Body of pancreas (tissue), 4 donors: ENCODE measurements around the gene CDKL4. TPM values are rescaled to one million over a fixed set of nuclear protein-coding genes. Genes with fewer than 3 reads are reported as not detected.

Source experiments
- ATAC-seq: fragments of 150-250 bp; one replicate; pipeline ENCODE4 v1.9.1; 2016
- DNase-seq, 4 donors: peaks; one replicate each; pipeline ENCODE4 v3.0.0-alpha.2; 2019
- H3K27ac ChIP-seq, 4 donors: fragments of 200-600 bp; sonication (generic); 1 replicate in 3 of 4; 2 replicates in 1 of 4; pipeline versions ENCODE4 v1.5.1 to v1.6.1; 2016 to 2019; ENCODE audit warnings: mild to moderate bottlenecking in 1 of 4, mixed read lengths in 1 of 4, moderate library complexity in 1 of 4
- H3K27me3 ChIP-seq, 2 donors: fragments of 200-600 bp; sonication (generic); one replicate each; pipeline ENCODE4 v1.6.0; 2016; ENCODE audit warnings: mild to moderate bottlenecking in 1 of 2
- H3K36me3 ChIP-seq, 2 donors: fragments of 200-600 bp; sonication (generic); replicated peaks in 1 of 2; 2 replicates each; pipeline ENCODE4 v1.5.1; 2016; ENCODE audit warnings: low read depth in 2 of 2; ENCODE audit not compliant: insufficient read depth in 1 of 2
- H3K4me1 ChIP-seq: fragments of 200-600 bp; sonication (generic); one replicate; pipeline ENCODE4 v1.6.0; 2016
- H3K4me3 ChIP-seq, 2 donors: fragments of 200-600 bp; sonication (generic); 1 replicate in 1 of 2; 2 replicates in 1 of 2; pipeline ENCODE4 v1.5.1; 2016 to 2019
- H3K9me3 ChIP-seq, 3 donors: fragments of 200-600 bp; sonication (generic); 1 replicate in 2 of 3; 2 replicates in 1 of 3; pipeline ENCODE4 v1.5.1; 2016
- CTCF ChIP-seq, 7 experiments: fragments of 450-650 bp in 4 of 7; fragments of 200-600 bp in 3 of 7; sonication (generic) in 3 of 7; IDR thresholded peaks; one replicate each; pipeline ENCODE4 v1.5.1; 2016 to 2019; ENCODE audit warnings: antibody characterized with exemption in 7 of 7
- POLR2A ChIP-seq, 3 donors: fragments of 450-650 bp; IDR thresholded peaks; one replicate each; pipeline ENCODE4 v1.6.1; 2016; ENCODE audit warnings: antibody characterized with exemption in 3 of 3, mild to moderate bottlenecking in 2 of 3
- WGBS, 2 donors: methylation state at CpG; one replicate each; pipeline ENCODE4 v1.1.5; 2017; 5-methylcytosine and 5-hydroxymethylcytosine counted together
- intact Hi-C: fragments of 100-400 bp; cut with DNase I; formaldehyde crosslinking; loops from one replicate; pipeline ENCODE4 v1.15.1; 2023
- total RNA-seq, 2 donors: library from RNA; depleted of rRNA; stranded (reverse); fragments of >200 nt; gene quantifications; one replicate each; pipeline ENCODE4 v1.1.0, GENCODE V29; 2016

Gene CDKL4
- total RNA-seq, 2 donors from 2014 or later = 0.52 to 0.99 TPM

GRCh38 chr2:39146630-39147029, 97.1 kb downstream of the CDKL4 start:
- intact Hi-C loops = no loop called here
- Histone ChIP-seq H3K4me1 (no peaks in the 10 kb centered on the region), H3K9me3 (no peaks in the 10 kb centered on the region), H3K36me3 (no peaks in the 10 kb centered on the region), H3K27me3 (no peaks in the 10 kb centered on the region), H3K27ac (no peak overlapping the region), H3K4me3 (no peak overlapping the region)
- ATAC-seq (no peak), DNase-seq (no peak)
- TF ChIP-seq POLR2A (IDR thresholded peaks at IDR 0.05) = no peak
- no peak for TF ChIP-seq CTCF (IDR thresholded peaks at IDR 0.05)

DNA sequence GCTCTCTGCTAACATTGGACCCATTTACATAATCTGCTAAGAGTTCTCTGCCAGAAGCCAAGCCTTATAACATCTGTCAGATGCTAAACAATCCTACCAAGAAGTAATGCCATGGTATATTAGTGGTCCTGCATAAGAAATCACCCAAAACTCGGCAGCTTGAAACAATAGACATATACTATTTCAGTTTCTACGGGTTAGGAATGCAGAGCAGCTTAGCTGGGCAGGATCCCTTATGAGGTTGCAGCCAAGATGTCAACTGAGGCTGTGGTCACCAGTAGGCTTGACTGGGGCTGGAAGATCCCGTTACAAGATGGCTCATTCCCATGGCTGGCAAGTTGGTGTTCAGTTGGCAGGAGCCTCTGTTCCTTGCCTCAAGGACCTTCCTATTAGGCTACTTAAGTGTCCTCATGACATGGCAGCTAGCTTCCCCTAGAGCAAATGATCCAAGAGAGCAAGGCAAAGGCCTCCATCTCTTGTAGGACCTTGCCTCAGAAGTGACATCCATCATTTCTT, 97.8 kb downstream of the CDKL4 start:
- Histone ChIP-seq H3K27ac (no peak overlapping the region), H3K9me3 (no peaks in the 10 kb centered on the region), H3K4me1 (no peaks in the 10 kb centered on the region), H3K36me3 (no peaks in the 10 kb centered on the region), H3K4me3 (no peak overlapping the region), H3K27me3 (no peaks in the 10 kb centered on the region)
- no peak for TF ChIP-seq CTCF (IDR thresholded peaks at IDR 0.05)
- no peak for TF ChIP-seq POLR2A (IDR thresholded peaks at IDR 0.05)
- intact Hi-C loops = no loop called here
- ATAC-seq (no peak), DNase-seq (no peak)
- 62 to 66% methylated on average over 2 to 3 of the region's 3 CpGs for WGBS, 2 donors

GRCh38 chr2:39144416-39144815, 99.4 kb downstream of the CDKL4 start:
- DNase-seq (no peak), ATAC-seq (no peak)
- no peaks in the 10 kb centered on the region for H3K36me3 ChIP-seq
- peaks cover 7% of the 10 kb centered on the region for H3K4me1 ChIP-seq
- TF ChIP-seq POLR2A (IDR thresholded peaks at IDR 0.05) (no peak), CTCF (IDR thresholded peaks at IDR 0.05) (no peak)
- no peak overlapping the region for H3K4me3 ChIP-seq
- 89 to 96% methylated on average over 5 of the region's 5 CpGs for WGBS, 2 donors
- intact Hi-C loops = no loop called here
- H3K9me3 ChIP-seq = no peaks in the 10 kb centered on the region
- no peak overlapping the region for H3K27ac ChIP-seq
- H3K27me3 ChIP-seq = no peaks in the 10 kb centered on the region

DNA sequence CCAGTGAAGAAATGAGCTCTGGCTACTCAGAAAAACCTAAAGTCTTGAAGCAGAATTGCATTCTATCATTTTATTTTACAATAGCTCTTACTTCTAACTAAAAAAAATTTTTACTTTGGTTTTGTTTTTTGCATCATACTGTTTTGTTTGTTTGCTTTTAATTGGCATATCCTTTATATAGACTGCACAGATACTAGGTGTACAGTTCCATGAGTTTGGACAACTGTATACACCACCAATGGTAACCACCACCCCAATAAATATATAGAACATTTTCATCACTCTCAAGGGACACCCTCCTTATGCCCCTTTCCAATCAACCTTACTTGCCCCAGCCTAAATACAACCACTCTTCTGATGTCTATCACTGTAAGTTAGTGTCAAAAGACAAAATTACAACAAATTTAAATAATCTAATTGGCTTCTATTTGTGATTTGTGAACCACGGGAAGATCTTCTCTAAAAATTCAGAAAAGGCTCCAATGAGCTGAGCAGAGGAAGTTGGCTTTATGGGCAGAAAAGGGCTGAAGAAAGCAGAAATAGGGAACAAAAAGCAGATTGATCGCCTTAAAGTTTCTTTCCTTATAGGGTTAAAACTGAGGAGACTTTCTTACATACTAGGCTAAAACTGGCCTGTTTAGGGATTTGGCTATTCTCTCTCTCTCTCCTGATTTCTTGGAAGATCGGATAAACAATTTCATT, 100.7 kb downstream of the CDKL4 start:
- no peak for TF ChIP-seq CTCF (IDR thresholded peaks at IDR 0.05)
- TF ChIP-seq POLR2A (IDR thresholded peaks at IDR 0.05) = no peak
- Histone ChIP-seq H3K4me3 (no peak overlapping the region), H3K9me3 (no peaks in the 10 kb centered on the region), H3K27me3 (no peaks in the 10 kb centered on the region), H3K4me1 (peaks cover 7% of the 10 kb centered on the region), H3K36me3 (no peaks in the 10 kb centered on the region), H3K27ac (no peak overlapping the region)
- DNase-seq = no peak
- intact Hi-C loops = no loop called here
- no peak for ATAC-seq
- 67 to 75% methylated on average over 3 of the region's 3 CpGs for WGBS, 2 donors
